ENCODE measurements around the gene PRKD1.
"Not testable (repeated sequence)": the region's sequence is repeated elsewhere in the genome, so short reads cannot be mapped to it uniquely, and the experiment has no call there.

The PRKD1 gene

DNA sequence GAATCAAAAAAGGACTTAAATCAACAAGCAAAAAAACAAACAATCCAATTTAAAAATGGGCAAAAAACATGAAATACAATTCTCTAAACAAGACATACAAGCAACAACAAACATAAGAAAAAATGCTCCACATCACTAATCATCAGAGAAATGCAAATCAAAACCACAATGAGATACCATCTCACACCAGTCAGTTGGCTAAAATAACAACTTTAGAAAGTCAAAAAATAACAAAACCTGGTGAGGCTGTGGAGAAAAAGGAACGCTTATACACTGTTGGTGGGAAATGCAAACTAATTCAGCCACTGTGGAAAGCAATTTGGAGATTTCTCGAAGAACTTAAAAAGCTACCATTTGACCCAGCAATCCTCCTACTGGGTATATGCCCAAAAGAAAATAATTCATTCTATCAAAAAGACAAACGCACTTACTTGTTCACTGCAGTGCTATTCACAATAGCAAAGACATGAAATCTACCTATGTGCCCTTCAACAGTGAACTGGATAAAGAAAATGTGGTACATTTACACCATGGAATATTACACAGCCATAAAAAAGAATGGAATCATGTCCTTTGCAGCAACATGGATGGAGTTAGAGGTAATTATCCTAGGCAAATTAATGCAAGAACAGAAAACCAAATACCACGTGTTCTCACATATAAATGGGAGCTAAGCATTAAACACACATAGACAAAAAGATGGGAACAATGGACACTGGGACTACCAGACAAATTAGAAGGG lies 26.9 kb downstream of the PRKD1 start:
- DNase-seq = no peak

DNA sequence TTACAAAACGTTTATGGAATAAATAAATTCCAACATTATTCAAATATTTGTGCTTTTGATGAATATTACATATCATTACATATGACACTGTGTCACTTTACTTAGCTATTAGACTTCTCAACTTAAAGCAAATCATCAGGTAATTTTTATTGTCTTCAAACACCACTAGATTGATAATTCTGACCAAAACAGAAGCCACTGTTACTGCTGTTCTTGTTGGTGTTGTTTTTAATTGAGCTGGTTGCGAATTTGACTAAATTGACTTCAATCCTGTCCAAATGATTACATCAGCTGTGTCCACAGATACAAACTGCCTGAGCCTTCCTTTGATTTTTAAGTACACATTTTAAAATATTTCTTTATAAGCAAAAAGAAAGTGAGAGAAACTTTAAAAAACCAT lies 29.2 kb downstream of the PRKD1 start:
- DNase-seq = no peak

DNA sequence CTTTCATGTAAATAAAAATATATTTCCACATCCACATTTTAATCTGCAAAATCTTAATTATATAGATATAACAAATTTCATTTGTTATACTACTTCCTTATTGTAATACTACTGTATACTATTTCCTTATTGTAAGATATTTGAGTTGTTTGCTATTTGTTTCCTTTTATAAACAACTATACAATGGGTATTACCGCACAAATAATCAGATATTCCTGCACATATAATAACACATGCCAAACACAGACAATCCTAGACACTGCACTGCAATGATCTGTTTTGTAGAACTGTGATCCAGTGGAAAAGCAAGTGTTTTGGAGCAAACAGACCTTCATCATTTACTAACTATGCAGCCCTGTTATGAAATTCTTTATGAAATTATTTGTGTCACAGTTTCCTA lies 30.5 kb downstream of the PRKD1 start:
- DNase-seq = no peak

DNA sequence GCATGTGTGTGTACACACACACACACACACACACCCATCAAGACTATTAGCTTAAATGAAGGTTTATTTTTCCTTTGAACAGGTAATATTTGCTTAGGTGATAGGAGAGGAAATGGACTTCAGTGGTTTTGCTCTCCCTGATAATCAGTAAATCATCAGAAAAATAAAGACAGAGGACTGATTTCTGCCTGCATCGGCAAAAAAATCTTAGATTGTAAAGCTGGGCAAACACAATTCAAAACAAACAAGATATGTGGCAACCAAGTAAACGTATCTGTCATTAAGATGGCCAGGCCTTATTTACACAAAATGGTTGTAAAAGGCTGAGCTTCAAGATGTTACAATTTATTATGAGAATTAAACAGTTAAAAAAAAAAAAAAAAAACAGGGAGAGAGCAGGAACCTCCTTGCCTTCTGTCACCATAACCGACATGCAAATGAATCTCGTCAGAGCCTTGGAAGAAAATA lies 31.3 kb downstream of the PRKD1 start:
- DNase-seq = no peak

DNA sequence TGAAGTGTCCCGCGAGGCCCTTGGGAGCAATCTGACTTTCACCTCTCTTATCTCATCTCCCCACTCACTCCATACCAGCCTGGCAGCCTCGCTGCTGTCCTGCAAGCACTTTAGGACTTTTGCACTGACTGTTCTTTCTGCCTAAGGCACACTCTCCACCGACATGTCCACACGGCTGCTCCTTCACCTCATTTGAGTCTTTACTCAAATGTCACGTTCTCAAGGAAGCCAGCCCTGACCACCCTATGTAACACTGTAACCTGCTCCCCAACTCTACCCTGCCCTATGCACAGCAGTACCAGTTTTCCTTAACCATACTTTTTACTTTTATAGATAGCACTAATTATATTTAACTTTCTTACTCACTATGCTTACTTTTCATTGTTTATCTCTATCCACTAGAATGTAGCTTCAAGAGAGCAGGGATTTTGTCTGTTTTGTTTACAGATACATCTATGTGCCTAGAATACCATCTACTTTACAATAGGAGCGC lies 32.0 kb downstream of the PRKD1 start:
- DNase-seq = no peak

DNA sequence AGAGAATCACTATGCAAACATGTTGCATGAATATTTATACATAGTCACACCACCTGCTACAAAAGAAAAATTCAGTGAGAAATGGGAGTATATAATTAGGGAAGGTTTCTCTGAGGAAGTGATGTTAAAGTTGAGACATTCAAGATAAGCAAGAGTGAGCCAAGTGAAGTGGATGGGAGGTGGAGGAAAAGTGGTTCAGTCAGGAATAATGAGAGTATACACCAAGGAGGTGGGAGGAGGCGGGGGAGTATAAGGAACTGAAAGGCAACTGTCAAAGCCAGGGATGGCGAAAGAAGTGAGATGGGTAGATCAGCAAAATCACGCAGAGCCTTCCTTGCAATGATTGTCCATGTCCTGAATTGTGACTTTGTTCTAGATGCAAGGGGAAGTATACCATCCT lies 33.7 kb downstream of the PRKD1 start:
- DNase-seq = no peak

- no peak for DNase-seq
These were observed 35.3 kb downstream of the PRKD1 start for GRCh38 chr14:29892327-29892726.

GRCh38 chr14:29885988-29886387 lies 41.7 kb downstream of the PRKD1 start:
- no peak for DNase-seq

GRCh38 chr14:29868000-29868399 lies 59.6 kb downstream of the PRKD1 start:
- no peak for DNase-seq

DNA sequence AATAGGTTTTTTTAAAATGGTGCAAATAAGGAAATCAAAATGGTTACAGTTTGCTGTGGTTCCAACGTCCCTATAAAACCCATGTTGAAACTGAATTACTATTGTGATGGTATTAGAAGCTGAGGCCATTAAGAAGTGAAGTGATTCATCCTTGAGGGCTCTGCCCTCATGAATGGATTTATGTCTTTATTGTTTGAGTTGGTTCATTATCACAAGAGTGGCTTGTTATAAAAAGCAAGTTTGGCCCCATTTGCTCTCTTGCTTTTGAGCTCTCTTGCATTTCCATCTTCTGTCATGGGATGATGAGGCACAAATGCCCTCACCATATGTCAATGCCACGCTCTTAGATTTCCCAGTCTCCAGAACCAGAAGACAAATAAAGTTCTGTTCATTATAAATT lies 62.3 kb downstream of the PRKD1 start:
- no peak for DNase-seq

DNA sequence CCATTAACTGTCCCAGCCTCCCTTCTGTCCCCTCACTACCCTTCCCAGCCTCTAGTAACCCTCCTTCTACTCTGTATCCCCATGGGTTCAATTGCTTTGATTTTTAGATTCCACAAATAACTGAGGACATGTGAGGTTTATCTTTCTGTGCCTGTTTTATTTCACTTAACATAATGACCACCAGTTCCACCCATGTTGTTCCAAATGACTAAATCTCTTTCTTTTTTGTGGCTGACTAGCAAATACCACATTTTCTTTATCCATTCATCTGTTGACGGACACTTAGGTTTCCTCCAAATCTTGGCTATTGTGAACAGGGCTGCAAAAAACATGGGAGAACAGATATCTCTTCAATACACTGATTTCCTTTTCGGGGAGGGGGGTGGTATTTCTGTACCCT lies 65.7 kb downstream of the PRKD1 start:
- no peak for DNase-seq

- DNase-seq = no peak
These were observed 69.3 kb downstream of the PRKD1 start for GRCh38 chr14:29858299-29858698.

DNA sequence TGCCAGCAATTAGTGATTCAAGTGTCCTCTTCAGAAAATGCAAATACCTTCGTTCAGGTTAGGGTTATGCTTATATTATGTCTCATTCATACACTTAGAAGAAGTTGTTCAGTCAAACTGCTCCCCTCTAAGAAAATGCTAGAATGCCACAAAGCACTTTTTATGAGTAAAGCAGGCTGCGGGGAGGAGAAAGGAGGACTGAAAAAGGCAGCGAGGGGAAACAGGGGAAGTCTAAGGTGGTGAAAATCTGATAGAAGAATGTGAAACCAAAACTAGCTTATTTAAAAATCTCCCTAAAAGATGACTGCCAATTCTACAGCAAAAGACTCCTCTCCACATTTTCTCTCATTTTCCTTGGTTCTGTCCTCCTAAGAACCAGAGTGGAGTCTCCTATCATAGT lies 70.1 kb downstream of the PRKD1 start:
- DNase-seq = no peak

- DNase-seq = no peak
These were observed 71.1 kb downstream of the PRKD1 start for GRCh38 chr14:29856516-29856915.

- DNase-seq = not testable (repeated sequence)
These were observed 74.0 kb downstream of the PRKD1 start for GRCh38 chr14:29853691-29854090.

GRCh38 chr14:29853272-29853671 lies 74.4 kb downstream of the PRKD1 start:
- no peak for DNase-seq

DNA sequence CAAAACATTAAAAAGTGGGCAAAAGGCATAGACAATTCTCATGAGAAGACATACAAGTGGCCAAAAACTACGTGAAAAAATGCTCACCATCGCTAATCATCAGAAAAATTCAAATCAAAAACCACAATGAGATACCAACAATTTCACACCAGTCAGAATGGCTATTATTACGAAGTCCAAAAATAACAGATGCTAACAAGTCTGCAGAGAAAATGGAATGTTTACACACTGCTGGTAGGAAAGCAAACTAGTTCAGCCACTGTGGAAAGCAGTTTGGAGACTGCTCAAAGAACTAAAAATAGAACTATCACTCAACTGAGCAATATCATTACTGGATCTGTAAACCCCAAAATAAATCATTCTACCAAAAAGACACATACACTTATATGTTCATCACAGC lies 76.2 kb downstream of the PRKD1 start:
- DNase-seq = no peak

DNA sequence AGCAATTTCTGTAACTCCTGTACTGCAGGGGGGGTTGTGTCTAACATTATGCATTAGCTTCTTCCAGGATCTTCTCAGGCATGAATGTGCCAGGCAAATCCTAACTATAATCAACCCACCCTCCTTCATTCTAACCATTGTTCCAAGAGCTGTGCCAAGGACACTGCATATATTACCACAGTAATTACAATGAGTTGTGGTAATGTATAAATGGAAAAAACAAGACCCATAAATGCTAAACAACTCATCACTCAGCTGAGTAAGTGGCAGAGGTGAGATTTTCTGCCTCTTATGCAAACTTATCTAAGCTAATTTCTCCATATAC lies 80.6 kb downstream of the PRKD1 start:
- DNase-seq = no peak

DNA sequence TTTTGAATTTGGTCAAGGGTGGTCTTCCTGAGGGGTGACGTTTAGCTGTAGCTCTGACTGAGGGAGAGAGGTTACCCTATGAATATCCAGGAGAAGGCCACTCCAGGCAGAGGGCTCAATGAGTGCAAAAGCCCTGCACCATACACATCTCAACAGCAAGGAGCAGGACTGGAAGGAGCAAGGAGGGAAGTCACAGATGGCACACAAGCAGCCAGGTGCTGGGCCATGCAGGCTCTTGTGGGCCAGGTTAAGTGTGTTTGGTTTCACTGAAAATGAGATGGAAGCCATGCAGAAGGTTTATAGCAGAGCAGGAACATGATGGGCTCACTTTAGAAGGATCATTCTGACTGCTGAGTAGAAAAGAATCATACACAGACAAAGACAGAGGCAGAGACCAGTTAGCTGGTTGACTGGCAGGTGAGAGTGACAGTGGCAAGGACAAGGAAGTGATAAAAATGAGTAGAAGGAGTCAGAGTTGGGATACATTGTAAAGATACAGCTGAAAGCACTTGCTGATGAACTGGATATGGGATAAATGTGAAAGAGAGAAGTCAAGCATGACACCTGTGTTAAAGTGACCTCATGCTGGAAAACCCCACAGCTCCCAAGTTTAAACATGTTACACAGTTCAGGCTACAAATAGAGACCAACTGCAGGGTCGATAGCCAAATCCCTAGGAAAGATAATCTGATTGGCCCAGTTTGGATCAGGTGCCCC lies 81.2 kb downstream of the PRKD1 start:
- DNase-seq = no peak

- no peak for DNase-seq
These were observed 83.7 kb downstream of the PRKD1 start for GRCh38 chr14:29843981-29844380.

DNA sequence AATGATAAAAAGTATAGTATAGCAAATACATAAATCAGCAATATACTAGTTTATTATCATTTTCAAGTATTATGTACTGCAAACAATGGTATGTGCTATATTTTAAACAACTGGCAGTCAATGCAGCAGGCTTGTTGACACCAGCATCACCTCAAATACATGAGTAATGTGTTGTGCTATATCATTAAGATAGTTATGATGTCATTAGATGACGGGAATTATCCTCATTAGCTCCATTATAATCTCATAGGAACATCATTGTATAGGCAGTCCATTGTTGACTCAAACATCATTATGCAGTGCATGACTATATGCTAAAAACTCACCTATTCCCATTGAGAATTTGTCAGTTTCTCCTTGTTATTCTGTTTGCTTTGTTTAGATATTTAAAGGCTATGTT lies 85.4 kb downstream of the PRKD1 start:
- DNase-seq = no peak

DNA sequence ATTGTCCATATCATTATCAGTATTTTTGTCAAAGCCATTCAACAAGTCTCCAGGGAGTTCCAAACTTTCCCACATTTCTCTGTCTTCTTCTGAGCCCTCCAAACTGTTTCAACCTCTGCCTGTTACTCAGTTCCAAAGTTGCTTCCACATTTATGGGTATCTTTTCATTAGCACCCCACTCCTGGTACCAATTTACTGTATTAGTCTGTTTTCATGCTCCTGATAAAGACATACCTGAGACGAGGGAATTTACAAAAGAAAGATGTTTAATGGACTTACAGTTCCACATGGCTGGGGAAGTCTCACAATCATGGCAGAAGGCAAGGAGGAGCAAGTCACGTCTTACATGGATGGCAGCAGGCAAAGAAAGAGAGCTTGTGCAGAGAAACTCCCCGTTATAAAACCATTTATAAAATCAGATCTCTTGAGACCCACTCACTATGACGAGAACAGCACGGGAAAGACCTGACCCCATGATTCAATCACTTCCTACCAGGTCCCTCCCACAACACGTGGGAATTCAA lies 87.2 kb downstream of the PRKD1 start:
- not testable (repeated sequence) for DNase-seq

DNA sequence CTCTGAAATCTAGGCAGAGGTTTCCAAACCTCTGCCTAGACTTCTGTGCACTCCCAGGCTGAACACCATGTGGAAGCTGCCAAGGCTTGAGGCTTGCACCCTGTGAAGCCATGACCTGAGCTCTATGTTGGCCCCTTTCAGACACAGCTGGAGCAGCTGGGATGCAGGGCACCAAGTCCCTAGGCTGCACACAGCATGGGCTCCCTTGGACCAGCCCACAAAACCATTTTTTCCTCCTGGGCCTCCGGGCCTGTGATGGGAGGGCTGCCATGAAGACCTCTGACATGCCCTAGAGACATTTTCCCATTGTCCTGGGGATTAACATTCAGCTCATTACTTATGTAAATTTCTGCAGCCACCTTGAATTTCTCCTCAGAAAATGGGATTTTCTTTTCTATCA lies 88.0 kb downstream of the PRKD1 start:
- DNase-seq = not testable (repeated sequence)

DNA sequence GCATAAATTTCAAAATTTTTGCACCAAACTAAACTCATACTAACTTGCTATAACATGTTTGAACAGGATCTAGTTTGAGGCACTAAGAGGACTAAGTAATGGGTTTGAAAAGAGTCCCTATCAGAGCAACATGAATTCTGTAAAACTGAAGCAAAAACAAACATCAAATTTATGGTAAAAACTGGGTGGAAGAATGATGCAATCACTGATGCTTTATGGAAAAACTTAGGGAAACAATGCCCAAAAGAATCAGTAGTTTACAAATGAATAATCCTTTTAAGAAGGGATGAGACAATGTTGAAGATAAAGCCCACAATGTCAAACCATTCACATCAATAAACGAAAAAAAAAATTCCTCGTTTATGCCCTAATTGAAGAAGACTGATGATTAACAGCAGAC lies 88.9 kb downstream of the PRKD1 start:
- no peak for DNase-seq
